Type B pancreatic cell (in vitro differentiated cells): ENCODE results near the gene ZNF554. TPM values are rescaled to one million over a fixed set of nuclear protein-coding genes. Genes with fewer than 3 reads are reported as not detected.

Experiments used
- DNase-seq: peaks from one replicate; pipeline ENCODE4 v3.0.0; 2021; ENCODE audit warnings: mixed read lengths; ENCODE audit not compliant: unreplicated experiment; ENCODE audit errors: extremely low spot score
- H3K27ac Mint-ChIP-seq: 2 replicates; pipeline ENCODE4 v1.8.0; 2021; ENCODE audit warnings: mild to moderate bottlenecking, mixed read lengths
- H3K27me3 Mint-ChIP-seq: 2 replicates; pipeline ENCODE4 v1.8.0; 2021; ENCODE audit warnings: mixed read lengths
- H3K36me3 Mint-ChIP-seq: 2 replicates; pipeline ENCODE4 v1.8.0; 2021; ENCODE audit warnings: mixed read lengths
- H3K4me1 Mint-ChIP-seq: one replicate; pipeline ENCODE4 v1.8.0; 2021; ENCODE audit warnings: mixed read lengths; ENCODE audit not compliant: unreplicated experiment
- H3K4me3 Mint-ChIP-seq: 2 replicates; pipeline ENCODE4 v1.8.0; 2021; ENCODE audit warnings: mild to moderate bottlenecking, mixed read lengths
- H3K9me3 Mint-ChIP-seq: 2 replicates; pipeline ENCODE4 v1.8.0; 2021; ENCODE audit warnings: mixed read lengths
- total RNA-seq: library from RNA; stranded (reverse); gene quantifications from 2 replicates; pipeline ENCODE4 v1.2.1, GENCODE V29; 2021; ENCODE audit warnings: low replicate concordance
- TF ChIP-seq, protein P1 (sequence below): fragments of 200-600 bp; sonication (generic); conservative IDR thresholded peaks from 2 replicates; pipeline ENCODE4 v1.5.0; 2021; ENCODE audit warnings: antibody characterized with exemption, mild to moderate bottlenecking

The ZNF554 gene
- total RNA-seq, 1 donor from 2014 or later = 9.4 TPM

DNA sequence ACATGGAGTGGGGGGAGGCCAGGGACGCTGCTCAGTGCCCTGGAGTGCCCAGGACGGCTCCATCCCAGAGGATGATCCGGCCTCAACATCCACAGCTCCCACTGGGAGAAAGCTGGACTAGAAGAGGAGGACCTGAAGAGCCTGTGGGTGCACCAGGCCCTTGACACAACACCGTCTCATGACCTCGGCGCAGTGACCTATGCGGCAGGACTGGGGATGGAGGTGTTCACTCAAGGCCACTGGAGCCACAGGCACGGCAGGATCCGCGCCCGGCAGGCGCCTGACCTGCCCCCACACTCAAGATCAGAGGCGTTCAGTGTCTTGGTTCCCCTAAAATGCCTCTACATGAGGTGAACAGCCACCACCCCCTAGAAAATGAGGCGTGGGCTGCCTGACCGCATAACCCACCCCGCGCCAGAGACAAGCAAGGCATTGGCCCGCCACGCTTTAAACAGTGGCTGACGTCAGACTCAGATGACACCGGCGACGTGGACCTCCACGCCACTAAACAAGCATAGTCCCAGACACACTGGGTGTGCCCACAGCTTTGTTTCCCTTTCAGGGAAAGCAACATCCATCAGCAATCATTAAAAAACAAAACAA lies 44.6 kb upstream of the ZNF554 start:
- Mint-ChIP-seq H3K36me3 (peaks cover 6% of the 10 kb centered on the region), H3K27ac (peak overlapping the region; percentile 63)

DNA sequence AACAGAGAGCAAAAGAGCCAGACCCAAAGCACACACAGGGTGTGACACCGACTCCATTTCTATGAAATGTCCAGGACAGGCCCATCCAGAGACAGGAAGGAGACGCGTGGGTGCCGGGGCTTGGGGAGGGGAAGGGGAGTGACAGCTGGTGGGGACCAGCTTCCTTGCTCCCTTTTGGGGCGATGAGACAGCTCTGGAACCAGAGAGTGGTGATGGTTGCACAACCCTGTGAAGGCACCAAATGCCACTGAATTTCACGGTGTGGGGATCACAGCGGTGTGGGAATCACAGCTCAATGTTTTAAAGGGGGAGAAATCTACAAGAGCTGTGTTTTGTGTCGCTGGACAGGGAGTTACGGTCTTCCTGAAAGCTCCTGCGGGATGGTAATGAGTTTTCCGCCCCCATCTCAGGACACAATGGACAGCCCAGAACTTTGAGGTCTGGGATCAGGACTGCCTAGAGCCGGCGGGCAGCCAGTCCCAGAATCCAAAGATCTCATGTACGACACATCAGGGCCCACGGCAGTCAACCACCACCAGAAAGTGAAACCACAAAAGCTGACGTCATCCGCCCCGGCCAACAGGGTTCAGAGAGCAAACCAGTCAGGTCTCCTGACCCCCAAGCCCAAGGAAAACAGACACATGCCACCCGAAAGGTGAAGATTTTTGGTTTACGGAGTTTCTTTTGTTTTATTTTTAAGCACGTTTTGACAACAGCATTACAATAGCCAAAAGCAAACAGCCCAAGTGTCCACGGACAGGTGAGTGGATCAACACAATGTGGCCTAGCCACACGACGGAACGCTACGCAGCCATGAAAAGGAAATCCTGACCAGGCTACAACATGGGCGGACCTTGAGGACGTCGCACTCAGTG lies 43.9 kb upstream of the ZNF554 start:
- Mint-ChIP-seq H3K4me3 (peak overlapping the region; percentile 9), H3K27me3 (no peaks in the 10 kb centered on the region), H3K27ac (peak overlapping the region; percentile 63)

More for the DNA sequence above, 44.6 kb upstream of the ZNF554 start:
- H3K4me3 Mint-ChIP-seq = peak overlapping the region; percentile 9
- no peaks in the 10 kb centered on the region for H3K9me3 Mint-ChIP-seq
- H3K27me3 Mint-ChIP-seq = no peaks in the 10 kb centered on the region
- peaks cover 20% of the 10 kb centered on the region for H3K4me1 Mint-ChIP-seq
- TF ChIP-seq, protein P1, sequence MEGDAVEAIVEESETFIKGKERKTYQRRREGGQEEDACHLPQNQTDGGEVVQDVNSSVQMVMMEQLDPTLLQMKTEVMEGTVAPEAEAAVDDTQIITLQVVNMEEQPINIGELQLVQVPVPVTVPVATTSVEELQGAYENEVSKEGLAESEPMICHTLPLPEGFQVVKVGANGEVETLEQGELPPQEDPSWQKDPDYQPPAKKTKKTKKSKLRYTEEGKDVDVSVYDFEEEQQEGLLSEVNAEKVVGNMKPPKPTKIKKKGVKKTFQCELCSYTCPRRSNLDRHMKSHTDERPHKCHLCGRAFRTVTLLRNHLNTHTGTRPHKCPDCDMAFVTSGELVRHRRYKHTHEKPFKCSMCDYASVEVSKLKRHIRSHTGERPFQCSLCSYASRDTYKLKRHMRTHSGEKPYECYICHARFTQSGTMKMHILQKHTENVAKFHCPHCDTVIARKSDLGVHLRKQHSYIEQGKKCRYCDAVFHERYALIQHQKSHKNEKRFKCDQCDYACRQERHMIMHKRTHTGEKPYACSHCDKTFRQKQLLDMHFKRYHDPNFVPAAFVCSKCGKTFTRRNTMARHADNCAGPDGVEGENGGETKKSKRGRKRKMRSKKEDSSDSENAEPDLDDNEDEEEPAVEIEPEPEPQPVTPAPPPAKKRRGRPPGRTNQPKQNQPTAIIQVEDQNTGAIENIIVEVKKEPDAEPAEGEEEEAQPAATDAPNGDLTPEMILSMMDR = no peak
- DNase-seq = no peak

DNA sequence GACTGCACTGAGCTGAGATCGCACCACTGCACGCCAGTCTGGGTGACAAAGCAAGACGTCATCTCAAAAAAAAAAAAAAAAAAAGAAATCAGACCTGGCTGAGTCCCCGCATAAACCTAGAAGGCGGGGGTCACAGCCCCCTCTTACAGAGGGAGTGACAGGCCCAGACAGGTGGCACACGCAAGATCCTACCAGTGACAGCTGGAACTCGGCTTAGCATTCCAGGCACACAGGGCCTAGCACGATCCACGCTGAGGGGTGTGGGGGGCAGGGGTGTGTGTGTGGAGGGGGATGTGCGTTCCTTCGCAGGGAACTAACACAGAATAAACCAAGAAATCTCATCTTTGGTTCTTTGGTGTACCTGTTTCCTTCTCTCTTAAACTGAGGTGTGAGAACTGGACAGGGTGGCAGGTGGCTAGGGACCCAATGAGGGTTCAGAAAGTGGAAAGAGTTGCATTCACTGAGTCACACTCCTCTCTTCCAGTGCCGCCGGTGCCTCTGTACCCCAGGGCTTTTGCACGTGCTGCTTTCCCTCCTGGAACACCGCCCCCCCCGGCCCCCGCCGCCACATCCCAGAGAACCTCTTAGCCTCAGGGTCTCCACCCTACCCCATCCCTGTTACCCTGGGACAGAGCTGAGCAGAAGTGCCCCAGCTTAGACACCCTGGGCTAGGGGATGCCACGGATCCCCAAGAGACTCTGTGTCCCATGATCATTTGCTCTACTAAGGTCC lies 41.5 kb upstream of the ZNF554 start:
- Mint-ChIP-seq H3K9me3 (no peaks in the 10 kb centered on the region), H3K4me1 (peaks cover 26% of the 10 kb centered on the region), H3K4me3 (no peak overlapping the region), H3K27ac (peak overlapping the region; percentile 67), H3K36me3 (peaks cover 6% of the 10 kb centered on the region), H3K27me3 (no peaks in the 10 kb centered on the region)
- no peak for DNase-seq
- TF ChIP-seq, protein P1 = no peak

More for the DNA sequence above, 43.9 kb upstream of the ZNF554 start:
- no peak for DNase-seq
- TF ChIP-seq, protein P1 = no peak
- peaks cover 6% of the 10 kb centered on the region for H3K36me3 Mint-ChIP-seq
- peaks cover 20% of the 10 kb centered on the region for H3K4me1 Mint-ChIP-seq
- no peaks in the 10 kb centered on the region for H3K9me3 Mint-ChIP-seq

DNA sequence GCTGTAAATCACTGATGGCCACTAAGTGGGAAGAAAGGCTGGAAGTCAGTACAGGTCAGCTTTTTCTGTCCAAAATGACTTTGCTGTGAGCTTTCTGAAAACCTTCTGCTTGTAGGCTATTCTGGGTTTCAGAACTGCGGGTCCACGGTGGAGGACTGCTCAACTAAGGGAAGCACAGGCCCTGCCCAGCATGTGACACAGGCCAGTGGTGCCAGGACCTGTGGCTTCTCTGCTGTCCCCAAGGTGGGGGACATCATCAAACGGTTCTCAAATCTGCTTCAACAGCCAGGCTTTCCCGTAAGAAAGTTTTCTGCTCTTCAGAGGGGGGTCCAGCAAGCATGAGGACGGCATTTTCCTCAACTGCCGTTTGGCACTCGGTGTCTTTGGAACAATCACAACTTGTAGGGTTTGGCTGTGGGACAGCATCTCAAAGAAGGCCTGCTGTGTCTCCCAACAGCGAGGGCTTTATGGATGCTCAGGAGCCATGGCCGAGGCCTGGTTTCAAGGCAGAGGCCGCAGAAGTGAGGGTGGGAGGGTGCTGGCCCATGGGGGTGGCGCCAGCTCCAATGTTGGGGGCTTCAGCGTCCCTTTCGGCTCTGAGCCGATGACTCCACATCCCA lies 40.4 kb upstream of the ZNF554 start:
- Mint-ChIP-seq H3K27me3 (no peaks in the 10 kb centered on the region), H3K9me3 (peaks cover 3% of the 10 kb centered on the region), H3K27ac (no peak overlapping the region), H3K4me3 (no peak overlapping the region), H3K4me1 (peaks cover 34% of the 10 kb centered on the region), H3K36me3 (peaks cover 6% of the 10 kb centered on the region)
- no peak for DNase-seq
- TF ChIP-seq, protein P1 = no peak

DNA sequence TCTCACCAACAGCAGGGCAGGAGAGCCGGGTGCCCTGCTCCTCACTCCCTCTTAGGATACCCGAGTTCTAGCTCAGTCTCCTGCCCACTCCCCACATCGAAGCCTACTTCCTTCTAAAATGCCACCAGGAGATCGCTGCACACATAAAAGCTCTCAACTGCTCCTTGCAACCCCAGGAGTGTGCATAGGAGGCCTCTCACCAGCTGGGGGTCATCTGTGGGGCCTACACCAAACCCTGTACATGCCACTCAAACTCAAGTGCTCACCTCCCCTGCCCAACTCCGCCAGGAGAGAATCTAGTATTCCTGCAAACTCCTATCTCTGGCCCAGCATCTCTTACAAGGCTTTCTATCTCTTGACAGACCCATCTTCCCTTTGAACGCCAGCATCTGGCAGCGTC lies 39.4 kb upstream of the ZNF554 start:
- Mint-ChIP-seq H3K4me1 (peaks cover 28% of the 10 kb centered on the region), H3K4me3 (peak overlapping the region; percentile 12), H3K36me3 (peaks cover 4% of the 10 kb centered on the region), H3K27me3 (no peaks in the 10 kb centered on the region), H3K27ac (no peak overlapping the region), H3K9me3 (peaks cover 3% of the 10 kb centered on the region)
- no peak for DNase-seq
- TF ChIP-seq, protein P1 = no peak
